Stimulated activated CD8-positive, alpha-beta memory T cell treated with anti-CD3 and anti-CD28 coated beads, Interleukin-7, amount 100 ng/mL, for 24 hours (primary cell): ENCODE data around the gene AGBL4.

ENCODE experiments used
- DNase-seq: peaks from one replicate; pipeline ENCODE4 v3.0.0-alpha.2; 2020; ENCODE audit warnings: low read depth

The AGBL4 gene

GRCh38 chr1:48887796-48888195 lies 1136.0 kb downstream of the AGBL4 start:
- no peak for DNase-seq

DNA sequence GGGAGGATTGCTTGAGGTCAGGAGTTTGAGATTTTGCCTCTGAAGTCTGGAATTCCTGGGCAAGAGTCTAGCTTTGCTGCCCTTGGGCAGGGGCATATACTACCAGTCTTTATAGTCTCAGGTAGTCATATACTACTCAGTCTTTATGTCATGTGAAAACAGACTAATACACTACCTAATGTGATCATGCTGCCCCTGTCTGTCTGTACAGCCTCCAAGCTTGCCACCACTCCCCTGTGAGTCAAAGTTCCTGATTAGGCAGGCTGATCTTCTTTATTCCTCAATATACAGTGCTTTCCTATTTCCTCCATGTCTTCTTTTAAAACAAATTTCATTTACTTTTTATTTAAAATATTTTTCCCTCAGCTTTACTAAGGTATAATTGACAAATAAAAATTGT lies 1141.7 kb downstream of the AGBL4 start:
- no peak for DNase-seq

- DNase-seq: no peak
Measured at GRCh38 chr1:48878191-48878940, 1145.4 kb downstream of the AGBL4 start.

- DNase-seq: no peak
Measured at GRCh38 chr1:48876330-48876785, 1147.4 kb downstream of the AGBL4 start.

DNA sequence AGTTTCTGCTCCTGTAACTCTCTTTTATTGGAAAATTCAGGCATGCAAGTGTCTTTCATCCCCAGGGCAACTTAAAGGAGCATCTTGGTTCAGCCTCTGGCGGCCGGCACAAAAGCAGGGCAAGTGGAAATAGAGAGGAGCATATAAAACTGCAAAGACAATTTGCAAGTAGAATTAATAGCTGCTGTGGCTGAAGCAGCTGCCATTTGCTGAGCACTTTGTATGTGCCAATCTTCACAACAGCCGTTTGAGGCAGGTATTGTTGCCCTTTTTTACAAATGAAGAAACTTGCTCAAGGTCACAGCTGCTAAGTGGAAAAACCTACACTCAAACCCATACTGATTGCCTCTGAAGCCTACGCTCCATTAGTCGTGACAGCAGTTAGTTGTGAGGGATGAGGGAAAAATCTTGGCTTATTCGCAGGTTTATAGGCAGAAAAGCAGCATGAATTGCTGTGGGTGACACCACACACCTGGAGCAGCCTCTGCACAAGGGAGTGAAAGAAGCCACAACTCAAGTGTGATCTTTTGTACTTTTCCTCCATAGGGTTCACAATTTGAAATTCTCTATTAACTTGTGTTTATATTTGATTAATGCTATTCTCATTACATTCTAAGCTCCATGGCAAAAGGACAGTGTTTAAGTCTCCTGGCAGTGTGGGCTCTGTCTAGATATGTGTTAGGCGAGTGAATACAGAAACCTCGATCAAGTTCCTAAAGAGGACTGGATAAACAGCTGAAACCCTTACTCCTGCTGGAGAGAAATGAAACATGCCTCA lies 1148.0 kb downstream of the AGBL4 start:
- DNase-seq: no peak

- DNase-seq: no peak
Measured at GRCh38 chr1:48873944-48874343, 1149.8 kb downstream of the AGBL4 start.

- DNase-seq: no peak
Measured at GRCh38 chr1:48870596-48870995, 1153.2 kb downstream of the AGBL4 start.

GRCh38 chr1:48869116-48869893 lies 1154.4 kb downstream of the AGBL4 start:
- no peak for DNase-seq

GRCh38 chr1:48864913-48865312 lies 1158.8 kb downstream of the AGBL4 start:
- no peak for DNase-seq

DNA sequence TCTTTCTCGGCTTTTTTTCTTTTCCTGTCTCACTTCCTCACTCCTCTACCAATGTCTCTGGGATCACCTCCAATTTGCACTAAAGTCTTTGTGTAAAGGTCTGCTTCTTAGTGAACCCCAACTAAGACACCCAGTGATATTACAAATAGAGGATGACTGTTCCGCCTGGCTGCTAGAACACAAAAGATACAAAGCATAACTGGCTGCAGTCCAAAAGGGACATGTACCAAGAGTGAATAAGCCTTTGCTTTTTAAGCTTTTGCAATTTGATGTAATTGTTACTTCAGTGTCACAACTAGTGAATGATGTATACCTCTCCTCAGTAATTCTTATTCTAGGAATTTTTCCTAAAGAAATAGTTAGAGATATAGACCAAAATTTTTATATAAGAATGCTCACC lies 1164.3 kb downstream of the AGBL4 start:
- no peak for DNase-seq

- DNase-seq: no peak
Measured at GRCh38 chr1:48858200-48858920, 1165.4 kb downstream of the AGBL4 start.

GRCh38 chr1:48853006-48853405 lies 1170.7 kb downstream of the AGBL4 start:
- no peak for DNase-seq

DNA sequence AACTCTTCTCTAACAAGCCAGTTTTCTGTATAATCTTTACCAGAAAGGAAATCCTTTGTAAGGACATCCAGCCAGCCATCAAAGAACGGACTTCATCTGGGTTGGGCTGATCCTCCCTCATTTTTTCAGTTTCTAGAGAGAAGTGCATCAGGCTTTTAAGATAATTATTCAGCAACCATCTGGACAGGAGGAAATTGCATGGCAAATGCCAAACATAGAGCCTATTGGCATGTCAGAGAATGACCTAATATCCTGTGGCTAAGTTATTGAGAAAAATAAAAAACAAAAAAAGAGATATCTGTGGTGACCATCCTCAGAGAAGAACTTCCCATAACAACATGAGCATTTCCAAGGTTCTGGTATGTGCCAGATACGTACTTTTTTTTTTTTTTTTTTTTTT lies 1172.1 kb downstream of the AGBL4 start:
- no peak for DNase-seq

GRCh38 chr1:48848035-48848434 lies 1175.7 kb downstream of the AGBL4 start:
- DNase-seq: no peak

GRCh38 chr1:48846441-48846840 lies 1177.3 kb downstream of the AGBL4 start:
- DNase-seq: no peak

GRCh38 chr1:48844187-48844586 lies 1179.6 kb downstream of the AGBL4 start:
- DNase-seq: no peak

DNA sequence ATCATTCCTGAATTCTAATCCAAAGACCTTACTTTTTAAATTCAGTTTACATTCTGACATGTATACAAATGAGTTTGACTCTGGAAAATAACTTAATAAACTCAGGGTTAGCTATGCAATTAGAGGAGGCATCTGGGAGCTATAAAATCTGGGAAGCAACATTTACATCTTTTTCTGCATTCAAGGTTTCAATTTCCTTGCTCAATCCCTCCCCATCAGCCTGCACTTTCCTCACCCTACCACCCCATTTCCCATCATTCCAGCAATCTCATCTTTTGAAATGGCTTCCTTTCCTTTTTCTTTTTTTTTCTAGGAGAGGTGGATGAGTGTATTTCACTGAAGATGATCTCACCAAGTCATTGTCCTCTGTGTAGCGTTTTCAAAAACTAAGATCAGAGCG lies 1181.8 kb downstream of the AGBL4 start:
- no peak for DNase-seq

DNA sequence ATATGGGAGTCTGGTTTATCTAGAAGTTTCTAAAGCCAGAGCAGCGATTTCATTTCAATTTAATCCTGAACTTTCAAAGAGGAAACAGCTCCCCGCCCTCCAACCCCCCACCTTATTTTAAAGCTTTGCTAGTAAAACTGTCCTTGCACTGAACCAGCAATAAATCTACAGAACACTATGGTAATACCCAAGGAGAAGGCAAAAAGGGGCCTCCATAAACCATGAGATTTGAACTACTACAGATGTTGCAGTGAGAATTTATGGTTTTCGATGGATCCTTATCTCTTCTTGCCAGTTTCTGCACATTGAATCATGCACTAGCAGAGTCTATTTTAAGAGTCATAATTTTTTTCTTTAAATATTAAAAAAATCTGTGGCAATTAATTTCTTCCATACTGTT lies 1182.3 kb downstream of the AGBL4 start:
- no peak for DNase-seq

DNA sequence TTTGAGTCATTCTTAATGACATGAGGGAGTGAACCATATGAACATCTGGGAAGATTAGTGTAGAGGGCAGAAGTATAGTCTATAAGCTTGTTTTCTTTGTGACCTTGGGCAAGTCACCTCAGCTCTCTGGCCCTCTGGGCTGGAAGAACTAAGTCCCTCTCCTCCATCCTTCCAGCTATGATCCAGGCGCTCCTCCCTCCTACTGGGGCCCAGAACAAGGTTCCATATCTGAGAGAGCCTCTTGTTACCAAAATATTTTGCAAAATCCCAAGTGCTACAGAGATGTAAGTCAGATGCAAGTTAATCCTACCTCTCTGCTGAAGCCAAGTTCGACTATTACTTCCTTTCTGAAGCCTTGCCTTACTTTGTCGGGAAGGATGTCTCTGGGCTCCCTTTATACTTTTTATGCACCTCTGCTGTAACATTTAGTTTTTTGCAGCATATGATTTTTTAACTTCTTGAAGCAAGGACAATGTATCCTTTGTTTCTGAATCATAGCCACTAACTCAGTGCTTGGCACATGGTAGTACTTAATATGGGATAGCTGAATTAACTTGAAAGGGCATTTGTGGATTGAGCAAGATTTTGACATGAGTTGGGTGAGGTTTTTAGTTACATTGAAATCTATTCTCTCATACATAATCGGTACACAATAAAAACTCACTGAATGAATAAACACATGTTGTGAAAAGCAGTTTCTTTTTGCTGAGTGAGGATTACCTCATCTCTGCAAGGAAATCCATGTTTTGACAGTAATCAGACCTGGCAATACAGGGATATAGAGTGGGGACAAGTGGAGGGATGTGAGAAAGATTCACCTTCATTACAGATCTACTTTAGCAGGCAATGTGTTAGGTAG lies 1192.4 kb downstream of the AGBL4 start:
- DNase-seq: no peak

- DNase-seq: no peak
Measured at GRCh38 chr1:48830715-48831114, 1193.0 kb downstream of the AGBL4 start.

DNA sequence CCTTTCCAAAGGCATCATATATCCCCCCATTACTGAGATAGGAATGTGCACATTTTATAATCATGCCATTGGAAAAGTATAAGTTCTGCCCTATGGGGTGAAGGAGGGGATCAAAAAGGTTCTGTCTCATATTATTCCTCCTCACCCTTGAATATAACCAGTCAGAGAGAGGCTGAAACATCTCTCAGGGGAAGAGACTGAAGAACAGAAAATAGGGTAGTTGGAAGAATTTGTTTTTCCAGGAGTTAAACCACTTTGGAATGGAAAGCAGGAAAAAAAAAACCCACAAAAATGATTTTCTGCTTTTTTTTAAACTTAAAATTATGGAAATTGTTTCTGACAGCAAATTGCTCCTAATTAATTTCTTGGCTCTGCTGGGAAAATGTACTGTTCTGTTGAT lies 1194.3 kb downstream of the AGBL4 start:
- DNase-seq: no peak
